ENCODE results near the gene RWDD2A. TPM values are rescaled to one million over a fixed set of nuclear protein-coding genes. Genes with fewer than 3 reads are reported as not detected.
"Not testable (repeated sequence)": the region's sequence is repeated elsewhere in the genome, so short reads cannot be mapped to it uniquely, and the experiment has no call there.

Gene RWDD2A
- total RNA-seq, 2 donors from 2014 or later, result 0.77 to 2.3 TPM

GRCh38 chr6:83190626-83191025 is 2.5 kb upstream of the RWDD2A start:
- no peak for ATAC-seq
- DNase-seq (ENCODE audit: low spot score in 2 of 2), result no peak
- H3K9me3 Mint-ChIP-seq, result no peaks in the 10 kb centered on the region
- peaks cover 10% of the 10 kb centered on the region in 2 donors for H3K36me3 Mint-ChIP-seq
- H3K27ac Mint-ChIP-seq, result no peak overlapping the region

DNA sequence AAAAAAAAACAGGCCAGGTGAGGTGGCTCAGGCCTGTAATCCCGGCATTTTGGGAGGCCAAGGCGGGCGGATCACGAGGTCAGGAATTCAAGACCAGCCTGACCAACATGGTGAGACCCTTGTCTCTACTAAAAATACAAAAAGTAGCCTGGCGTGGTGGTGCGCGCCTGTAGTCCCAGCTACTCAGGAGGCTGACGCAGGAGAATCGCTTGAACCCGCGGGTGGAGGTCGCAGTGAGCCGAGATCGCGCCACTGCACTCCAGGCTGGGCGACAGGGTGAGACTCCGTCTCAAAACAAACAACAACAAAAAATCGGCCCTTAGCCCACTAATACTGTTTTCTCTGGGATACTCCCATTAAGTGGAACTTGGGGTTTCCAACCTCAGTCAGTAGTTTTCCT is 1.2 kb upstream of the RWDD2A start:
- not testable (repeated sequence) for ATAC-seq; H3K9me3 Mint-ChIP-seq; DNase-seq (ENCODE audit: low spot score in 2 of 2)
- peak overlapping the region in 1 of 2 donors; percentile 95 for H3K27ac Mint-ChIP-seq
- H3K36me3 Mint-ChIP-seq, result peaks cover 6 to 10% of the 10 kb centered on the region in 2 donors

GRCh38 chr6:83192456-83192855 is 701 bp upstream of the RWDD2A start:
- DNase-seq (ENCODE audit: low spot score in 2 of 2) (no peak), ATAC-seq (peak; percentile 3 to 28)
- H3K36me3 Mint-ChIP-seq, result peaks cover 6 to 10% of the 10 kb centered on the region in 2 donors
- peak overlapping the region; percentile 94 to 95 for H3K27ac Mint-ChIP-seq
- no peaks in the 10 kb centered on the region for H3K9me3 Mint-ChIP-seq

DNA sequence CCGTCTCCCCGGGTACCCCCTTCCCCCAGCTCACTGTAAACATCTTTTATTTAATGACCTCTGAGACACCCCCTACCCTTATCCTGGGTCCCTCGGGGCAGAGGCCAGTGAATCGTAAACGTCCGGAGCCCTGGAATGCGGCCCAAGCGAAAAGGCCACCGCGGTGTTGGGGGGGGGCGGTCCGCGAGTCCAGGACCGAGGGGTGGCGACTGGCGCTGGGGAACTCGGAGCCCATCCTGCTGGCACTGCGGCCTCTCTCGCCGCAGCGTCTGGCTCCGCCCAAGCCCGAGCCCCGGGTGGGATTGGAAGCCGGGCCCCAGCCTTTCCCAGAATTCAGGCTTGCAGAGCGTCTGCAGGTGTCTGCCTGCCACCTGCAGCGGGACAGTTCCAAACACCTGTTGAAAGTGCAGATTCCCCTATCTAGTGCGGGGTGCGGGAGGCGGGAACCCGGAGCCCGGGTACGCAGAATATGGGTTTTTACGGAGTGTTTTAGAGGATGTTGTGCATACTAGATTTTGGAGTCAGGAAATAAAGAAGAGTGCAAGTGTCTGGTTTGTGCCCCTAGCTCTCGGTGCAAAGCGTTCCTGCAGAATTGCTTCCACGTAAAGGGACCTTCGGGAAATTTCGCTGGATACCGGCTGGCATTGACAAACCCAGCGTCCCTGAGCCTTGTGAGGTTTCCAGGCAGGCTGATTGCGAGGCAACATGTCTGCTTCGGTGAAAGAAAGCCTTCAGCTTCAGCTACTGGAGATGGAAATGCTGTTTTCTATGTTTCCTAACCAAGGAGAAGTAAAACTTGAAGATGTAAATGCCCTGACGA is 800 bp downstream of the RWDD2A start:
- Mint-ChIP-seq H3K36me3 (peaks cover 6 to 10% of the 10 kb centered on the region in 2 donors), H3K9me3 (no peaks in the 10 kb centered on the region), H3K27ac (peak overlapping the region in 1 of 2 donors; percentile 95)
- ATAC-seq (peak; percentile 17 to 25), DNase-seq (ENCODE audit: low spot score in 2 of 2) (peak in 1 of 2 donors; percentile 10)

- ATAC-seq (peak; percentile 39 to 57), DNase-seq (ENCODE audit: low spot score in 2 of 2) (no peak)
- H3K9me3 Mint-ChIP-seq, result no peaks in the 10 kb centered on the region
- H3K36me3 Mint-ChIP-seq, result no peaks in the 10 kb centered on the region
- H3K27ac Mint-ChIP-seq, result peak overlapping the region in 1 of 2 donors; percentile 33
Observed at GRCh38 chr6:83198486-83199172, 5.5 kb downstream of the RWDD2A start.

GRCh38 chr6:83199173-83199862 is 6.2 kb downstream of the RWDD2A start:
- H3K27ac Mint-ChIP-seq, result peak overlapping the region in 1 of 2 donors; percentile 33
- H3K9me3 Mint-ChIP-seq, result no peaks in the 10 kb centered on the region
- no peak for DNase-seq (ENCODE audit: low spot score in 2 of 2)
- ATAC-seq, result peak; percentile 68 to 82
- H3K36me3 Mint-ChIP-seq, result no peaks in the 10 kb centered on the region

DNA sequence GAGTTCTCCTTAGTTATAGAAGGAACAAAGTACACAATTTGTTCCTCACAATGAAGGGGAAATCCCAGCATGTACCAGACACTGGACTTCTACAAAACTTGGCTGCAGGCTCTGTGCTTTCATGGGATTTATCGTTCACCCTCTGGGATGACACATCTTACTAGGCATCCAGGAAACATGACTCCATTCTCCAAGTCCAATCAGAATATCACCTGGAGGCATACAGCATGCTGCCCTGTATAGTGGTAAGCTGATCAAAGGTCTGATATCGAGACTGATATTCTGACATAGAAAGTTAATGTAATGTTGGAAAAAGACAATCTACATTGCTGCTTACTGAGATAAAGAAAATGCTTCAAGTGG is 6.7 kb downstream of the RWDD2A start:
- Mint-ChIP-seq H3K27ac (no peak overlapping the region), H3K9me3 (no peaks in the 10 kb centered on the region), H3K36me3 (no peaks in the 10 kb centered on the region)
- DNase-seq (ENCODE audit: low spot score in 2 of 2) (no peak), ATAC-seq (peak in 1 of 2 donors; percentile 50)

- DNase-seq (ENCODE audit: low spot score in 2 of 2), result no peak
- Mint-ChIP-seq H3K36me3 (no peaks in the 10 kb centered on the region), H3K27ac (no peak overlapping the region), H3K9me3 (no peaks in the 10 kb centered on the region)
- ATAC-seq, result no peak
Observed at GRCh38 chr6:83202031-83202430, 8.9 kb downstream of the RWDD2A start.

- peak in 1 of 2 donors; percentile 39 for DNase-seq (ENCODE audit: low spot score in 2 of 2)
- ATAC-seq, result peak; percentile 95 to 98
- H3K9me3 Mint-ChIP-seq, result no peaks in the 10 kb centered on the region
- peak overlapping the region in 1 of 2 donors; percentile 49 for H3K27ac Mint-ChIP-seq
- H3K36me3 Mint-ChIP-seq, result no peaks in the 10 kb centered on the region
Observed at GRCh38 chr6:83215131-83216047, 22.2 kb downstream of the RWDD2A start.

DNA sequence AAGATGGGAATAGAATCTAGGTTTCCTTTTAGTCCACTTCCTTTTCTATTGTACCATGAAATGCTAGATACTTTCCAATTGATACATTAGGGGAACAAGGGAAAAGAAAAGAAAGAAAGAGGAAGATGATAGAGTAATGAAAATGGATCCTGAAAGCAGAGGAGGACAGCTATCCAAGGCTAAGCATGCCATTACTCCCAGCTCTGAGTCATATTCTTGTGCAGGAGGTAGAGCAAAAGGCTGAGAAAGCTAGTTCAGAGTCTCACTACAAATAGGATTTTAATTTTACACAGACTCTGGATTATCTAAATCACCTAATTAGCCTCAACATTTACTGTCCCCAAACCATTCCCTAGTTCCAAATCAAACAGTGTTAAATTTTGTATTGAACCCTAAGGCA is 23.6 kb downstream of the RWDD2A start:
- Mint-ChIP-seq H3K9me3 (no peaks in the 10 kb centered on the region), H3K27ac (no peak overlapping the region), H3K36me3 (no peaks in the 10 kb centered on the region)
- no peak for ATAC-seq
- no peak for DNase-seq (ENCODE audit: low spot score in 2 of 2)

DNA sequence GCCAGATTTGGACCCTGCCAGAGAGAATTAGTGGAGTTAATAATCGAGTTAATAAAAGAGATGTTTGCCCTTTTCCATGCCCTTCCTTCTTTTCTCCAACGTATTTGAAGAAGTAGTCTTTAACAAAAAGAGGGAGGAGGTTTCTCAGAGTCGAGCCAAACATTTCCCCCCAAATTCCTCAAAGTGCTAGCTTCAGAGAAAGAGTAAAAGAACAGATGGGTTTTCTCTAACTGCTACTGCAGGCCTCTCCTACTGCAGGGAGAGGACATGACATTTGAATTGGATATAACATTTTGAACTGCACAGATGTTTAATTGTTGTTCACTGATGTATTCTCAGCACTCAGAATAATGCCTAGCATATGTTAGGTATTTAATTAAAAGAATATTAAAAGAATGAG is 25.5 kb downstream of the RWDD2A start:
- no peak overlapping the region for H3K27ac Mint-ChIP-seq
- H3K9me3 Mint-ChIP-seq, result no peaks in the 10 kb centered on the region
- ATAC-seq, result no peak
- H3K36me3 Mint-ChIP-seq, result no peaks in the 10 kb centered on the region
- no peak for DNase-seq (ENCODE audit: low spot score in 2 of 2)

- no peaks in the 10 kb centered on the region for H3K36me3 Mint-ChIP-seq
- no peaks in the 10 kb centered on the region for H3K9me3 Mint-ChIP-seq
- H3K27ac Mint-ChIP-seq, result no peak overlapping the region
- DNase-seq (ENCODE audit: low spot score in 2 of 2) (no peak), ATAC-seq (no peak)
Observed at GRCh38 chr6:83220121-83220520, 27.0 kb downstream of the RWDD2A start.

- no peak overlapping the region for H3K27ac Mint-ChIP-seq
- no peak for DNase-seq (ENCODE audit: low spot score in 2 of 2)
- no peaks in the 10 kb centered on the region for H3K36me3 Mint-ChIP-seq
- no peaks in the 10 kb centered on the region for H3K9me3 Mint-ChIP-seq
- no peak for ATAC-seq
Observed at GRCh38 chr6:83221276-83221675, 28.1 kb downstream of the RWDD2A start.

- no peaks in the 10 kb centered on the region for H3K9me3 Mint-ChIP-seq
- H3K36me3 Mint-ChIP-seq, result no peaks in the 10 kb centered on the region
- ATAC-seq (no peak), DNase-seq (ENCODE audit: low spot score in 2 of 2) (no peak)
- H3K27ac Mint-ChIP-seq, result no peak overlapping the region
Observed at GRCh38 chr6:83221889-83222479, 28.8 kb downstream of the RWDD2A start.

DNA sequence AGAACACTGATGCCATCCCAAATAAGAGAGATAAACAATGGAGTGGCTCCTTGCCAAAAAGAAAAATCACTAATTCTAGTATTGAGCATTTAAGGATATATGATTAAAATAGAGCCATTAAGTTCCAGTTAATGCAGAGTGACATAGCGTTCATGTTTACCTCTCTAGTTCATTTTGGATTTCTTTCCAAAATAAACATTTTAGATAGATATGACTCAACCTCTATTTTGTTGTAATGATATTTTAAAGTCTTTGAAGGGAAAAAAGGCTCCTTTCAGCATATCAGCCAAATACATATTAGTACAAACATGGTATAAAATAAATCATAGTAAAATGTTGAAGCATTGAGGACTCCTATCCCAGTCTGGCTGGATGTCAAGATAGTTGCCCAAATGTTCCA is 33.4 kb downstream of the RWDD2A start:
- Mint-ChIP-seq H3K27ac (no peak overlapping the region), H3K9me3 (no peaks in the 10 kb centered on the region), H3K36me3 (no peaks in the 10 kb centered on the region)
- no peak for ATAC-seq
- no peak for DNase-seq (ENCODE audit: low spot score in 2 of 2)

GRCh38 chr6:83231146-83231545 is 38.0 kb downstream of the RWDD2A start:
- ATAC-seq (no peak), DNase-seq (ENCODE audit: low spot score in 2 of 2) (no peak)
- H3K36me3 Mint-ChIP-seq, result no peaks in the 10 kb centered on the region
- no peak overlapping the region for H3K27ac Mint-ChIP-seq
- H3K9me3 Mint-ChIP-seq, result no peaks in the 10 kb centered on the region

Data from activated naive CD4-positive, alpha-beta T cell treated with anti-CD3 and anti-CD28 coated beads, Interleukin-2, amount 50 U/mL, for 72 hours (primary cell).